Heart left ventricle (tissue), 16 donors: ENCODE measurements around the gene LPIN1. TPM values are rescaled to one million over a fixed set of nuclear protein-coding genes. Genes with fewer than 3 reads are reported as not detected.
"Not testable (repeated sequence)": the region's sequence is repeated elsewhere in the genome, so short reads cannot be mapped to it uniquely, and the experiment has no call there.

ENCODE experiments used
- ATAC-seq, 4 donors: fragments of 200-7000 bp; cut with Tn5 transposase; one replicate each; pipeline ENCODE4 v1.9.1; 2020 to 2022; ENCODE audit warnings: moderate library complexity in 4 of 4, mild to moderate bottlenecking in 3 of 4, moderate number of reproducible peaks in 1 of 4
- DNase-seq, 5 donors: peaks; one replicate each; pipeline ENCODE4 v3.0.0-alpha.2; 2020
- H3K27ac ChIP-seq, 12 donors: fragments of 200-600 bp; sonication (generic) in 4 of 12; one replicate each; pipeline versions ENCODE4 v1.5.0 to v1.8.0; 2016 to 2022; ENCODE audit warnings: mild to moderate bottlenecking in 2 of 12
- H3K27me3 ChIP-seq, 9 donors: fragments of 200-600 bp; sonication (generic) in 2 of 9; one replicate each; pipeline versions ENCODE4 v1.5.1 to v1.8.0; 2016 to 2022; ENCODE audit warnings: mild to moderate bottlenecking in 3 of 9
- H3K36me3 ChIP-seq, 9 donors: fragments of 200-600 bp; sonication (generic) in 2 of 9; one replicate each; pipeline versions ENCODE4 v1.5.0 to v1.8.0; 2018 to 2022; ENCODE audit warnings: mild to moderate bottlenecking in 2 of 9
- H3K4me1 ChIP-seq, 12 donors: fragments of 200-600 bp; sonication (generic) in 4 of 12; one replicate each; pipeline versions ENCODE4 v1.5.0 to v1.8.0; 2016 to 2022; ENCODE audit warnings: mild to moderate bottlenecking in 3 of 12
- H3K4me3 ChIP-seq, 12 donors: fragments of 200-600 bp; sonication (generic) in 4 of 12; one replicate each; pipeline versions ENCODE4 v1.5.0 to v1.8.0; 2017 to 2022; ENCODE audit warnings: mild to moderate bottlenecking in 9 of 12, moderate library complexity in 4 of 12
- H3K9me3 ChIP-seq, 12 donors: fragments of 200-600 bp; sonication (generic) in 4 of 12; one replicate each; pipeline versions ENCODE4 v1.5.0 to v1.8.0; 2016 to 2022; ENCODE audit warnings: mild to moderate bottlenecking in 1 of 12
- POLR2A ChIP-seq, 2 donors: fragments of 450-650 bp; IDR thresholded peaks; one replicate each; pipeline ENCODE4 v1.6.1; 2017; ENCODE audit warnings: antibody characterized with exemption in 2 of 2, mild to moderate bottlenecking in 2 of 2, moderate library complexity in 2 of 2
- WGBS, 4 donors: extraction: QIAGEN DNeasy Blood & Tissue Kit in 2 of 4; methylation state at CpG; one replicate each; pipeline versions ENCODE4 v1.1.5 to v1.1.7; 2013 to 2018; 5-methylcytosine and 5-hydroxymethylcytosine counted together
- intact Hi-C, 10 donors: fragments of 100-400 bp; cut with DNase I; formaldehyde crosslinking; loops; one replicate each; pipeline versions ENCODE4 v1.11.1 to v1.14.2; 2022
- polyA plus RNA-seq, 2 donors: library from polyadenylated mRNA; stranded (reverse); fragments of 200-250 nt; gene quantifications; one replicate each; pipeline ENCODE4 v1.2.3, GENCODE V29; 2013
- total RNA-seq, 9 donors: library from RNA; depleted of rRNA in 2 of 9; stranded (reverse); fragments of >200 nt in 2 of 9; fragmentation: NEBNext Ultra II Directional in 3 of 9; extraction: Animal tissue kit (Norgen Biotek cat#: 25700) in 3 of 9; gene quantifications; one replicate each; pipeline versions ENCODE4 v1.1.0 to v1.2.4, GENCODE V29; 2016 to 2023
- TF ChIP-seq, protein P1 (sequence below), 12 donors: fragments of 200-600 bp; sonication (generic) in 4 of 12; IDR thresholded peaks; one replicate each; pipeline versions ENCODE4 v1.5.0 to v1.8.0; 2018 to 2022; ENCODE audit warnings: antibody characterized with exemption in 12 of 12, mild to moderate bottlenecking in 5 of 12
- donor health status: ischemic (EF 13 %, LVEDD 7.1; RV severe dilation, severe dysfunction).
- donor health status: healthy with polysubstance abuse.
- donor health status: DM: no; HTN: yes; CAD: no.
- donor health status: DM: no; HTN: no; CAD: no.
- donor health status: ischemic (EF 25% LVEDD 6.9; RV normal size, moderate dysfunction).
- donor health status: ischemic (EF 25% LVEDD 5.7; RV mildly dilated, moderate dysfunction).
- donor health status: healthy.
- donor health status: DM: yes; HTN: yes; CAD: no.
- donor health status: ischemic (EF 35%, LVEDD 5.7; RV mildly dilated, moderate dysfunction).
- donor health status: nonischemic (EF 11% LVEDD 7.7; RV severe dilation, severe dysfunction).
- donor health status: DM: yes; HTN: yes; CAD: no.
- donor health status: PGD.
- donor health status: ischemic (EF 29% LVEDD 5.4; RV normal size, mild dysfunction).
- donor health status: nonischemic (EF 23%, LVEDD 6.1; RV moderate dilation, normal function).

Gene LPIN1
- total and polyA plus RNA-seq, 11 donors = 15.0 to 57.1 (median 43.8) TPM

GRCh38 chr2:11856095-11856494 lies 109.7 kb downstream of the LPIN1 start:
- no peak overlapping the region for H3K27ac ChIP-seq
- TF ChIP-seq, protein P1, sequence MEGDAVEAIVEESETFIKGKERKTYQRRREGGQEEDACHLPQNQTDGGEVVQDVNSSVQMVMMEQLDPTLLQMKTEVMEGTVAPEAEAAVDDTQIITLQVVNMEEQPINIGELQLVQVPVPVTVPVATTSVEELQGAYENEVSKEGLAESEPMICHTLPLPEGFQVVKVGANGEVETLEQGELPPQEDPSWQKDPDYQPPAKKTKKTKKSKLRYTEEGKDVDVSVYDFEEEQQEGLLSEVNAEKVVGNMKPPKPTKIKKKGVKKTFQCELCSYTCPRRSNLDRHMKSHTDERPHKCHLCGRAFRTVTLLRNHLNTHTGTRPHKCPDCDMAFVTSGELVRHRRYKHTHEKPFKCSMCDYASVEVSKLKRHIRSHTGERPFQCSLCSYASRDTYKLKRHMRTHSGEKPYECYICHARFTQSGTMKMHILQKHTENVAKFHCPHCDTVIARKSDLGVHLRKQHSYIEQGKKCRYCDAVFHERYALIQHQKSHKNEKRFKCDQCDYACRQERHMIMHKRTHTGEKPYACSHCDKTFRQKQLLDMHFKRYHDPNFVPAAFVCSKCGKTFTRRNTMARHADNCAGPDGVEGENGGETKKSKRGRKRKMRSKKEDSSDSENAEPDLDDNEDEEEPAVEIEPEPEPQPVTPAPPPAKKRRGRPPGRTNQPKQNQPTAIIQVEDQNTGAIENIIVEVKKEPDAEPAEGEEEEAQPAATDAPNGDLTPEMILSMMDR (IDR thresholded peaks at IDR 0.05) = no peak
- TF ChIP-seq POLR2A (IDR thresholded peaks at IDR 0.05) = no peak
- no peaks in the 10 kb centered on the region for H3K27me3 ChIP-seq
- DNase-seq (no peak), ATAC-seq (no peak)
- H3K4me1 ChIP-seq = peaks cover 0 to 25% (median 0%) of the 10 kb centered on the region in 12 donors
- no peak overlapping the region for H3K4me3 ChIP-seq
- no peaks in the 10 kb centered on the region for H3K36me3 ChIP-seq
- WGBS, 4 donors = 56 to 64% (median 59%) methylated on average over 5 of the region's 5 CpGs
- H3K9me3 ChIP-seq = peaks cover 0 to 11% (median 0%) of the 10 kb centered on the region in 12 donors
- intact Hi-C loops = no loop called here

DNA sequence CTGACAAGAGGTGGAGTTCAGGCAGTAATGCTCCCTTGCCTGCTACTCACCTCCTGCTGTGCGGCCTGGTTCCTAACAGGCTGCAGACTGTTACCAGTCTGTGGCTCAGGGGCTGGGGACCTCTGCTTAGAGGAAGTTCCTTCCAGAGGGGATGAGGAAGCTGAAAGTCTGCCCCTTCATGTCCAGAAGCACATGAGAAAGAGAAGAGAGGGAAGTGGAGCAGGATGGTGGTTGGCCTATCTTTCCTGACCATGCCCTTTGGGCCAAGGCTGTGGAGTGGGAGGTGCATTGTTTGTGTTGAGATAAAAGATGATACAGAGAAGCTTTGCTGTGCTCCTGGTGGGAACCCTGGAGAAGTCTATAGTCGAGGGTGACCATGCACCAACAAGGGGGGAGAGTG lies 112.5 kb downstream of the LPIN1 start:
- TF ChIP-seq, protein P1 (IDR thresholded peaks at IDR 0.05) = no peak
- TF ChIP-seq POLR2A (IDR thresholded peaks at IDR 0.05) = no peak

GRCh38 chr2:11859975-11860374 lies 113.5 kb downstream of the LPIN1 start:
- not testable (repeated sequence) for DNase-seq, H3K4me3 ChIP-seq, H3K36me3 ChIP-seq, ATAC-seq, H3K27me3 ChIP-seq, H3K27ac ChIP-seq
- intact Hi-C loops = loop anchor here (5.0 to 10.0 kb wide), 11 partner anchors 315 to 1147 kb away; partner anchors contain the start of gene TRIB2 (in 5 of the 10)
- 96 to 100% (median 98%) methylated on average over 3 of the region's 3 CpGs for WGBS, 4 donors
- Histone ChIP-seq H3K4me1 (peaks cover 0 to 43% (median 12%) of the 10 kb centered on the region in 12 donors), H3K9me3 (peaks cover 0 to 11% (median 0%) of the 10 kb centered on the region in 12 donors)

More for the DNA sequence above, 112.5 kb downstream of the LPIN1 start:
- WGBS, 4 donors = 93 to 100% (median 95%) methylated on average over 2 of the region's 2 CpGs
- Histone ChIP-seq H3K9me3 (peaks cover 0 to 11% (median 0%) of the 10 kb centered on the region in 12 donors), H3K27me3 (no peaks in the 10 kb centered on the region), H3K27ac (no peak overlapping the region), H3K4me1 (peaks cover 0 to 35% (median 7%) of the 10 kb centered on the region in 12 donors), H3K36me3 (no peaks in the 10 kb centered on the region), H3K4me3 (no peak overlapping the region)
- ATAC-seq = no peak
- intact Hi-C loops = no loop called here
- no peak for DNase-seq

- Histone ChIP-seq H3K27me3 (no peaks in the 10 kb centered on the region), H3K4me3 (no peak overlapping the region), H3K36me3 (no peaks in the 10 kb centered on the region), H3K9me3 (peaks cover 0 to 11% (median 0%) of the 10 kb centered on the region in 12 donors), H3K4me1 (peaks cover 0 to 37% (median 12%) of the 10 kb centered on the region in 12 donors), H3K27ac (no peak overlapping the region)
- no peak for ATAC-seq
- WGBS, 4 donors = 94 to 98% (median 95%) methylated on average over 2 of the region's 2 CpGs
- intact Hi-C loops = loop anchor here (5.0 to 10.0 kb wide), 11 partner anchors 314 to 1146 kb away; partner anchors contain the start of gene TRIB2 (in 5 of the 10)
- no peak for TF ChIP-seq POLR2A (IDR thresholded peaks at IDR 0.05)
- TF ChIP-seq, protein P1 (IDR thresholded peaks at IDR 0.05) = no peak
- no peak for DNase-seq
Measured at GRCh38 chr2:11861044-11861443, 114.6 kb downstream of the LPIN1 start.

DNA sequence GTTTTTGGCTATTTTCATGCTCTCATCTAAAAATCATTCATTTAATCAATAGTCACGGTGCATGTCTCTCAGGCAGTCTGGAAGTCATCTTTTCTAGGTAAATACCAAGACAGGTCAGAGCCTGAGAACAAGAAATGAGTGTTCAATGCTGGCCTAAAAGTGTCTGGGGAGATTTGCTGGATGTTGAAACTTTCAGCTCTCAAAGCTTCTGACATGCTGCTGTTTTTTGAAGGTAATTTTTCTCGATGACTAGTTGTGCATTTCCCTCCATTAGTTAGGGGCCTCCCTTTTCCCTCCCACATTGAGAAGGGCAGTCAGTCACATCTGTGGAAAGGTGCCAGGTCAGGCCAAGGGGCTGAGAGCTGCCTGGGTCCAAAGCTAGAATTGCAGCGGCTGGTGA lies 115.6 kb downstream of the LPIN1 start:
- DNase-seq (no peak), ATAC-seq (no peak)
- H3K27ac ChIP-seq = no peak overlapping the region
- peaks cover 0 to 11% (median 0%) of the 10 kb centered on the region in 12 donors for H3K9me3 ChIP-seq
- 90 to 92% (median 91%) methylated on average over 3 of the region's 3 CpGs for WGBS, 4 donors
- no peak for TF ChIP-seq POLR2A (IDR thresholded peaks at IDR 0.05)
- TF ChIP-seq, protein P1 (IDR thresholded peaks at IDR 0.05) = no peak
- intact Hi-C loops = loop anchor here (2.0 to 10.0 kb wide), 14 partner anchors 313 to 1145 kb away; partner anchors contain the start of gene TRIB2 (in 7 of the 10)
- H3K4me3 ChIP-seq = no peak overlapping the region
- no peaks in the 10 kb centered on the region for H3K36me3 ChIP-seq
- no peaks in the 10 kb centered on the region for H3K27me3 ChIP-seq
- peaks cover 0 to 28% (median 12%) of the 10 kb centered on the region in 12 donors for H3K4me1 ChIP-seq
